Endodermal cell (in vitro differentiated cells): Measurements from ENCODE around the gene PKM. TPM values are rescaled to one million over a fixed set of nuclear protein-coding genes. Genes with fewer than 3 reads are reported as not detected.
A peak's percentile ranks its signal among the peaks of the same experiment; 100 is the strongest.

Experiments used
- DNase-seq: peaks from one replicate; pipeline ENCODE4 v3.0.0-alpha.2; 2017
- H3K27ac ChIP-seq: 2 replicates; pipeline ENCODE4 v1.5.1; 2013; ENCODE audit warnings: mild to moderate bottlenecking, low read depth, low read length, moderate library complexity
- H3K27me3 ChIP-seq: 2 replicates; pipeline ENCODE4 v1.6.1; 2013; ENCODE audit warnings: mild to moderate bottlenecking, low read length, moderate library complexity; ENCODE audit not compliant: insufficient read depth, control insufficient read depth, poor library complexity, severe bottlenecking
- H3K36me3 ChIP-seq: 2 replicates; pipeline ENCODE4 v1.7.0; 2013; ENCODE audit warnings: mild to moderate bottlenecking, low read length, moderate library complexity; ENCODE audit not compliant: control insufficient read depth, insufficient read depth
- H3K4me1 ChIP-seq: one replicate; pipeline ENCODE4 v1.7.0; 2013; ENCODE audit warnings: low read length; ENCODE audit not compliant: control insufficient read depth, insufficient read depth
- H3K4me3 ChIP-seq: 2 replicates; pipeline ENCODE4 v1.5.1; 2013; ENCODE audit warnings: mild to moderate bottlenecking, low read length, moderate library complexity
- H3K9ac ChIP-seq: 2 replicates; pipeline ENCODE4 v1.6.1; 2013; ENCODE audit warnings: mild to moderate bottlenecking, low read length, moderate library complexity; ENCODE audit not compliant: poor library complexity, severe bottlenecking; ENCODE audit errors: extremely low read depth
- H3K9me3 ChIP-seq: 2 replicates; pipeline ENCODE4 v1.6.1; 2013; ENCODE audit warnings: mild to moderate bottlenecking, low read length, moderate library complexity; ENCODE audit not compliant: control insufficient read depth
- H3K27ac Mint-ChIP-seq: 2 replicates; pipeline ENCODE4 v1.8.0; 2020; ENCODE audit warnings: mixed read lengths
- H3K27me3 Mint-ChIP-seq: 2 replicates; pipeline ENCODE4 v1.8.0; 2021; ENCODE audit warnings: mild to moderate bottlenecking, mixed read lengths; ENCODE audit not compliant: insufficient read depth
- H3K36me3 Mint-ChIP-seq: 2 replicates; pipeline ENCODE4 v1.8.0; 2020; ENCODE audit warnings: low read depth, mixed read lengths
- H3K4me1 Mint-ChIP-seq: 2 replicates; pipeline ENCODE4 v1.8.0; 2020; ENCODE audit warnings: mixed read lengths
- H3K4me3 Mint-ChIP-seq: 2 replicates; pipeline ENCODE4 v1.8.0; 2020; ENCODE audit warnings: mild to moderate bottlenecking, moderate library complexity, mixed read lengths
- H3K9me3 Mint-ChIP-seq: 2 replicates; pipeline ENCODE4 v1.8.0; 2020; ENCODE audit warnings: mild to moderate bottlenecking, mixed read lengths
- CTCF ChIP-seq: fragments of 200-600 bp; sonication (generic); conservative IDR thresholded peaks from 2 replicates; pipeline ENCODE4 v1.5.0; 2021; ENCODE audit warnings: antibody characterized with exemption, mild to moderate bottlenecking
- WGBS, 2 experiments: methylation state at CpG; one replicate each; pipeline versions ENCODE4 v1.1.5 to v1.1.7; 2013; ENCODE audit warnings: missing lambda C conversion rate in 2 of 2, mixed read lengths in 1 of 2; ENCODE audit not compliant: insufficient coverage in 1 of 2, insufficient read length in 1 of 2; 5-methylcytosine and 5-hydroxymethylcytosine counted together
- total RNA-seq, 2 donors: library from RNA; stranded (reverse); fragmentation: NEBNext Ultra II Directional in 1 of 2; extraction: Animal tissue kit (Norgen Biotek cat#: 25700) in 1 of 2; gene quantifications; 2 replicates in 1 of 2; 3 replicates in 1 of 2; pipeline ENCODE4 v1.2.1, GENCODE V29; 2021

PKM gene
- total RNA-seq, 2 donors from 2014 or later = 2,197 to 2,355 TPM

GRCh38 chr15:72166716-72167417 is 64.1 kb downstream of the PKM start:
- no peaks in the 10 kb centered on the region for H3K9me3 ChIP-seq

DNA sequence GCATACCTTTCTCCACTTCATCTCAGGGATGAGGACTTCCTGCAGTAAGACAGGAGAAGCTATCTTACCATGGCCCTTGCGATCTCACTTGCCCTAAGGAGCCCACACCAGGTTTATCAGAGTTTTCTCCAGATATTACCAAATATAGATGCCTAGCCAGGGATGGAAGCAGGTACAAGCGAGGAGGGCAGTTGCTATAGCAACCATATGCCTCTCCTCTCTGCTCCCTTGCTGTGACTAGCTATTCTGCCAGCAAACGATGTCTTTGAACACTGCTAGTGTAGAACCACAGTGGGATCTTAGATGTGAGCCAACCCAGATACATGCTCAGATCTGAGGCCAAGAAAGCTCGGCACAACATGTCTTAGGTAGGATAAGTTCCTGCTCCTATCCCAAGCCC is 67.3 kb downstream of the PKM start:
- peaks cover 19% of the 10 kb centered on the region for H3K4me1 Mint-ChIP-seq
- H3K36me3 Mint-ChIP-seq = no peaks in the 10 kb centered on the region
- H3K4me3 Mint-ChIP-seq = no peak overlapping the region
- no peaks in the 10 kb centered on the region for H3K27me3 Mint-ChIP-seq
- H3K4me1 ChIP-seq = peaks cover 6% of the 10 kb centered on the region
- no peak overlapping the region for H3K27ac Mint-ChIP-seq
- DNase-seq = no peak
- no peaks in the 10 kb centered on the region for H3K9me3 Mint-ChIP-seq
- WGBS, 2 experiments = 88 to 89% methylated on average over 3 to 4 of the region's 4 CpGs
- H3K9ac ChIP-seq = no peak overlapping the region
- no peaks in the 10 kb centered on the region for H3K27me3 ChIP-seq
- H3K27ac ChIP-seq = no peak overlapping the region
- TF ChIP-seq CTCF = no peak
- H3K9me3 ChIP-seq = no peaks in the 10 kb centered on the region
- H3K36me3 ChIP-seq = no peaks in the 10 kb centered on the region
- no peak overlapping the region for H3K4me3 ChIP-seq

More at GRCh38 chr15:72166716-72167417, 64.1 kb downstream of the PKM start:
- H3K4me1 Mint-ChIP-seq = peaks cover 20% of the 10 kb centered on the region
- Histone ChIP-seq H3K36me3 (no peaks in the 10 kb centered on the region), H3K27me3 (no peaks in the 10 kb centered on the region), H3K27ac (no peak overlapping the region), H3K9ac (no peak overlapping the region), H3K4me1 (peaks cover 8% of the 10 kb centered on the region), H3K4me3 (no peak overlapping the region)
- no peaks in the 10 kb centered on the region for H3K27me3 Mint-ChIP-seq
- H3K36me3 Mint-ChIP-seq = no peaks in the 10 kb centered on the region
- 89 to 94% methylated on average over 3 to 5 of the region's 5 CpGs for WGBS, 2 experiments
- TF ChIP-seq CTCF = no peak
- no peak for DNase-seq
- H3K27ac Mint-ChIP-seq = no peak overlapping the region
- H3K4me3 Mint-ChIP-seq = no peak overlapping the region
- no peaks in the 10 kb centered on the region for H3K9me3 Mint-ChIP-seq

- H3K4me3 ChIP-seq = no peak overlapping the region
- H3K27me3 Mint-ChIP-seq = no peaks in the 10 kb centered on the region
- H3K4me1 Mint-ChIP-seq = peaks cover 7% of the 10 kb centered on the region
- H3K36me3 Mint-ChIP-seq = no peaks in the 10 kb centered on the region
- no peaks in the 10 kb centered on the region for H3K36me3 ChIP-seq
- no peaks in the 10 kb centered on the region for H3K27me3 ChIP-seq
- no peak overlapping the region for H3K27ac ChIP-seq
- H3K9ac ChIP-seq = no peak overlapping the region
- H3K27ac Mint-ChIP-seq = no peak overlapping the region
- H3K9me3 ChIP-seq = no peaks in the 10 kb centered on the region
- DNase-seq = no peak
- no peak overlapping the region for H3K4me3 Mint-ChIP-seq
- H3K9me3 Mint-ChIP-seq = no peaks in the 10 kb centered on the region
- WGBS, 2 experiments = 93 to 97% methylated on average over 5 of the region's 5 CpGs
- peak; percentile 43 for TF ChIP-seq CTCF
- H3K4me1 ChIP-seq = no peaks in the 10 kb centered on the region
These were observed 68.4 kb downstream of the PKM start for GRCh38 chr15:72162569-72162968.
